Lower lobe of right lung (tissue), 2 donors: ENCODE data around the gene MAMDC4. TPM values are rescaled to one million over a fixed set of nuclear protein-coding genes. Genes with fewer than 3 reads are reported as not detected.

Experiments used
- ATAC-seq, 2 donors: fragments of 200-7000 bp; cut with Tn5 transposase; one replicate each; pipeline ENCODE4 v1.9.1; 2020 to 2022; ENCODE audit warnings: mild to moderate bottlenecking in 2 of 2, moderate library complexity in 2 of 2
- DNase-seq: peaks from one replicate; pipeline ENCODE4 v3.0.0-alpha.2; 2020
- H3K27ac ChIP-seq: fragments of 200-600 bp; one replicate; pipeline ENCODE4 v1.8.0; 2022
- H3K27me3 ChIP-seq: fragments of 200-600 bp; one replicate; pipeline ENCODE4 v1.8.0; 2022; ENCODE audit warnings: low read depth
- H3K36me3 ChIP-seq: fragments of 200-600 bp; one replicate; pipeline ENCODE4 v1.8.0; 2022; ENCODE audit warnings: mild to moderate bottlenecking
- H3K4me1 ChIP-seq: fragments of 200-600 bp; one replicate; pipeline ENCODE4 v1.8.0; 2022
- H3K4me3 ChIP-seq: fragments of 200-600 bp; one replicate; pipeline ENCODE4 v1.8.0; 2022; ENCODE audit warnings: mild to moderate bottlenecking
- H3K9me3 ChIP-seq: fragments of 200-600 bp; one replicate; pipeline ENCODE4 v1.8.0; 2022
- CTCF ChIP-seq: fragments of 200-600 bp; IDR thresholded peaks from one replicate; pipeline ENCODE4 v1.8.0; 2022; ENCODE audit warnings: antibody characterized with exemption, mild to moderate bottlenecking
- intact Hi-C: fragments of 100-400 bp; cut with DNase I; formaldehyde crosslinking; loops from one replicate; pipeline ENCODE4 v1.11.0; 2022
- total RNA-seq: library from RNA; stranded (reverse); fragmentation: NEBNext Ultra II Directional; extraction: Animal tissue kit (Norgen Biotek cat#: 25700); gene quantifications from one replicate; pipeline ENCODE4 v1.2.1, GENCODE V29; 2021
- donor health status: DM: no; HTN: yes; CAD: no; lungs with severe emphysema.

The MAMDC4 gene
- total RNA-seq, 1 donor from 2014 or later, result 13.5 TPM

GRCh38 chr9:136849960-136850865 is 1.9 kb upstream of the MAMDC4 start:
- intact Hi-C loops, result no loop called here
- Histone ChIP-seq H3K27me3 (peaks cover 13% of the 10 kb centered on the region), H3K36me3 (peaks cover 16% of the 10 kb centered on the region), H3K9me3 (no peaks in the 10 kb centered on the region), H3K4me3 (peak overlapping the region; percentile 94), H3K4me1 (peaks cover 27% of the 10 kb centered on the region), H3K27ac (peak overlapping the region; percentile 86)
- ATAC-seq (no peak), DNase-seq (no peak)
- TF ChIP-seq CTCF, result no peak

- H3K27me3 ChIP-seq, result peaks cover 5% of the 10 kb centered on the region
- H3K36me3 ChIP-seq, result peaks cover 16% of the 10 kb centered on the region
- intact Hi-C loops, result no loop called here
- H3K4me3 ChIP-seq, result no peak overlapping the region
- H3K9me3 ChIP-seq, result no peaks in the 10 kb centered on the region
- no peak for DNase-seq
- TF ChIP-seq CTCF, result no peak
- ATAC-seq, result no peak
- H3K4me1 ChIP-seq, result peaks cover 27% of the 10 kb centered on the region
- H3K27ac ChIP-seq, result no peak overlapping the region
Measured at GRCh38 chr9:136850866-136851775, 1.0 kb upstream of the MAMDC4 start.

- H3K4me3 ChIP-seq, result no peak overlapping the region
- H3K4me1 ChIP-seq, result peaks cover 19% of the 10 kb centered on the region
- ATAC-seq (no peak), DNase-seq (no peak)
- H3K27ac ChIP-seq, result no peak overlapping the region
- no peak for TF ChIP-seq CTCF
- H3K27me3 ChIP-seq, result no peaks in the 10 kb centered on the region
- peaks cover 16% of the 10 kb centered on the region for H3K36me3 ChIP-seq
- intact Hi-C loops, result no loop called here
- no peaks in the 10 kb centered on the region for H3K9me3 ChIP-seq
Measured at GRCh38 chr9:136852664-136853595, 784 bp downstream of the MAMDC4 start.

- no peak overlapping the region for H3K4me3 ChIP-seq
- no peak for DNase-seq
- peaks cover 16% of the 10 kb centered on the region for H3K36me3 ChIP-seq
- H3K9me3 ChIP-seq, result no peaks in the 10 kb centered on the region
- no peak for TF ChIP-seq CTCF
- H3K27ac ChIP-seq, result no peak overlapping the region
- intact Hi-C loops, result no loop called here
- peaks cover 17% of the 10 kb centered on the region for H3K4me1 ChIP-seq
- H3K27me3 ChIP-seq, result no peaks in the 10 kb centered on the region
- no peak for ATAC-seq
Measured at GRCh38 chr9:136853596-136854112, 1.5 kb downstream of the MAMDC4 start.
